Liver (tissue), 9 donors: ENCODE data around the gene ACP6. TPM values are rescaled to one million over a fixed set of nuclear protein-coding genes. Genes with fewer than 3 reads are reported as not detected.
"Not testable (repeated sequence)": the region's sequence is repeated elsewhere in the genome, so short reads cannot be mapped to it uniquely, and the experiment has no call there.

ENCODE experiments used
- DNase-seq: peaks from one replicate; pipeline ENCODE4 v3.0.0-alpha.2; 2017; ENCODE audit warnings: low spot score
- H3K27ac ChIP-seq, 2 donors: one replicate each; pipeline ENCODE4 v1.7.0; 2013; ENCODE audit warnings: inconsistent platforms in 2 of 2, low read length in 2 of 2, control low read depth in 1 of 2, low read depth in 1 of 2, mild to moderate bottlenecking in 1 of 2
- H3K27me3 ChIP-seq, 4 donors: one replicate each; pipeline versions ENCODE4 v1.6.1 to v1.7.0; 2013; ENCODE audit warnings: low read length in 3 of 4, inconsistent platforms in 1 of 4, mild to moderate bottlenecking in 1 of 4, moderate library complexity in 1 of 4; ENCODE audit not compliant: control insufficient read depth in 4 of 4, insufficient read depth in 4 of 4
- H3K36me3 ChIP-seq, 4 donors: one replicate each; pipeline versions ENCODE4 v1.6.1 to v1.7.0; 2013; ENCODE audit warnings: low read length in 3 of 4, mild to moderate bottlenecking in 3 of 4, low read depth in 1 of 4, moderate library complexity in 1 of 4; ENCODE audit not compliant: control insufficient read depth in 4 of 4, insufficient read depth in 3 of 4
- H3K4me1 ChIP-seq, 4 donors: one replicate each; pipeline versions ENCODE4 v1.6.1 to v1.7.0; 2013; ENCODE audit warnings: low read length in 3 of 4, mild to moderate bottlenecking in 3 of 4, moderate library complexity in 1 of 4; ENCODE audit not compliant: control insufficient read depth in 4 of 4, insufficient read depth in 4 of 4
- H3K4me3 ChIP-seq, 3 donors: one replicate each; pipeline versions ENCODE4 v1.6.1 to v1.7.0; 2013; ENCODE audit warnings: low read length in 3 of 3, control low read depth in 1 of 3, low read depth in 1 of 3, mild to moderate bottlenecking in 1 of 3
- H3K9ac ChIP-seq, 2 donors: one replicate each; pipeline ENCODE4 v1.7.0; 2013; ENCODE audit warnings: low read length in 2 of 2, mild to moderate bottlenecking in 2 of 2, moderate library complexity in 2 of 2, control low read depth in 1 of 2, low read depth in 1 of 2
- H3K9me3 ChIP-seq, 4 donors: one replicate each; pipeline versions ENCODE4 v1.6.1 to v1.7.0; 2013; ENCODE audit warnings: low read length in 3 of 4; ENCODE audit not compliant: control insufficient read depth in 4 of 4
- CTCF ChIP-seq: fragments of 150-350 bp; IDR thresholded peaks from 2 replicates; pipeline ENCODE4 v1.5.1; 2017; ENCODE audit warnings: improper control_type of control experiment, low read depth, low read length; ENCODE audit not compliant: missing input control
- EGR1 ChIP-seq, 2 donors: IDR thresholded peaks; 2 replicates each; pipeline ENCODE4 v1.6.1; 2016 to 2018; ENCODE audit warnings: antibody characterized with exemption in 2 of 2, low read depth in 2 of 2
- FOXA1 ChIP-seq: IDR thresholded peaks from 2 replicates; pipeline ENCODE4 v1.6.1; 2016; ENCODE audit warnings: antibody characterized with exemption
- FOXA2 ChIP-seq: IDR thresholded peaks from 2 replicates; pipeline ENCODE4 v1.6.1; 2016; ENCODE audit warnings: antibody characterized with exemption
- GABPA ChIP-seq, 2 donors: IDR thresholded peaks in 1 of 2; conservative IDR thresholded peaks in 1 of 2; 2 replicates each; pipeline ENCODE4 v1.6.1; 2016; ENCODE audit warnings: antibody characterized with exemption in 2 of 2, mild to moderate bottlenecking in 1 of 2, moderate library complexity in 1 of 2
- HNF4A ChIP-seq, 2 donors: conservative IDR thresholded peaks; 2 replicates each; pipeline ENCODE4 v1.6.1; 2016; ENCODE audit warnings: antibody characterized with exemption in 2 of 2, mild to moderate bottlenecking in 2 of 2
- HNF4G ChIP-seq: IDR thresholded peaks from 2 replicates; pipeline ENCODE4 v1.6.1; 2016; ENCODE audit warnings: antibody characterized with exemption
- JUND ChIP-seq, 2 donors: IDR thresholded peaks; 2 replicates each; pipeline ENCODE4 v1.6.1; 2016; ENCODE audit warnings: antibody characterized with exemption in 2 of 2
- MAX ChIP-seq: IDR thresholded peaks from 2 replicates; pipeline ENCODE4 v1.6.1; 2016; ENCODE audit warnings: antibody characterized with exemption
- NR2F2 ChIP-seq: IDR thresholded peaks from 2 replicates; pipeline ENCODE4 v1.6.1; 2016; ENCODE audit warnings: antibody characterized with exemption
- RAD21 ChIP-seq, 2 donors: IDR thresholded peaks; 2 replicates each; pipeline ENCODE4 v1.6.1; 2016; ENCODE audit warnings: antibody characterized with exemption in 2 of 2, mild to moderate bottlenecking in 2 of 2
- RXRA ChIP-seq, 2 donors: IDR thresholded peaks; 2 replicates each; pipeline ENCODE4 v1.6.1; 2017 to 2018; ENCODE audit warnings: antibody characterized with exemption in 2 of 2, mild to moderate bottlenecking in 1 of 2
- SP1 ChIP-seq: IDR thresholded peaks from 2 replicates; pipeline ENCODE4 v1.6.1; 2018; ENCODE audit warnings: antibody characterized with exemption, mild to moderate bottlenecking
- TAF1 ChIP-seq: conservative IDR thresholded peaks from 2 replicates; pipeline ENCODE4 v1.6.1; 2016; ENCODE audit warnings: antibody characterized with exemption, mild to moderate bottlenecking
- YY1 ChIP-seq: IDR thresholded peaks from 2 replicates; pipeline ENCODE4 v1.6.1; 2016; ENCODE audit warnings: antibody characterized with exemption, mild to moderate bottlenecking
- WGBS: extraction: QIAGEN DNeasy Blood & Tissue Kit; methylation state at CpG from one replicate; pipeline ENCODE4 v1.1.7; 2013; 5-methylcytosine and 5-hydroxymethylcytosine counted together
- polyA plus RNA-seq, 2 donors: library from polyadenylated mRNA; stranded (reverse) in 1 of 2; unstranded in 1 of 2; fragments of 200-250 nt in 1 of 2; fragments of >200 nt in 1 of 2; fragmentation: Nextera tagmentation in 1 of 2; extraction: Ambion mirVana in 1 of 2; gene quantifications; one replicate each; pipeline versions ENCODE4 v1.2.1 to v1.2.3, GENCODE V29; 2013 to 2015
- total RNA-seq, 2 donors: library from RNA; depleted of rRNA; stranded (reverse); fragments of >200 nt; gene quantifications; one replicate each; pipeline ENCODE4 v1.2.3, GENCODE V29; 2014
- TF ChIP-seq, protein P1 (sequence below): IDR thresholded peaks from 2 replicates; pipeline ENCODE4 v1.6.1; 2016; ENCODE audit warnings: antibody characterized with exemption
- TF ChIP-seq, protein P2 (sequence below): IDR thresholded peaks from 2 replicates; pipeline ENCODE4 v1.6.1; 2016; ENCODE audit warnings: antibody characterized with exemption, mild to moderate bottlenecking
- TF ChIP-seq, protein P3 (sequence below): IDR thresholded peaks from 2 replicates; pipeline ENCODE4 v1.6.1; 2016; ENCODE audit warnings: antibody characterized with exemption
- donor health status: healthy.
- donor health status: healthy.
- donor health status: healthy.
- donor health status: healthy.
- donor health status: healthy.

Gene ACP6
- total and polyA plus RNA-seq, 4 donors: 4.7 to 18.1 (median 7.9) TPM

DNA sequence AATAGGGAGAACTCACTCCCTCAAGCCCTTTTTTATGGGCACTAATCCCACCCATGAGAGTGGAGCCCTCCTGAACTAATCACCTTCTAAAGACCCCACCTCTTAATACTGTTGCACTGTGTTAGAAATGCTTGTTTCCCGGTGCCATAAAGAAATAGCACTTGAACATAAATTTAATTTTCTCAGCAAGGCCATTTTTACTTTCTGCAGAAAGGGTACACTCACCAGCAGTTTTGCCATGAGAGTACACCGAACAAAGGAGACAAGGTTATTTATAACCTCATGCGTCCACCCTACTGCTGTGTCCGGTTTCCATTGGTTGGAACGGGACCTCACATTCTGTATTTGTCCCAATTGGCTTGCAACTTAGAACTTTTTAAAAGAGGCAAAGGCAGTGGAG, 7.4 kb upstream of the ACP6 start:
- H3K36me3 ChIP-seq, H3K27ac ChIP-seq, DNase-seq, H3K4me1 ChIP-seq, H3K27me3 ChIP-seq, H3K9ac ChIP-seq, H3K4me3 ChIP-seq: not testable (repeated sequence)
- WGBS: 83% methylated on average over 5 of the region's 5 CpGs
- peaks cover 1 to 15% (median 5%) of the 10 kb centered on the region in 4 donors for H3K9me3 ChIP-seq

- Histone ChIP-seq H3K27ac (no peak overlapping the region), H3K36me3 (no peaks in the 10 kb centered on the region), H3K9me3 (peaks cover 0 to 10% (median 2%) of the 10 kb centered on the region in 4 donors), H3K27me3 (no peaks in the 10 kb centered on the region), H3K4me3 (no peak overlapping the region), H3K9ac (no peak overlapping the region), H3K4me1 (no peaks in the 10 kb centered on the region)
- 69% methylated on average over 4 of the region's 4 CpGs for WGBS
- no peak for DNase-seq
- TF ChIP-seq, protein P1, sequence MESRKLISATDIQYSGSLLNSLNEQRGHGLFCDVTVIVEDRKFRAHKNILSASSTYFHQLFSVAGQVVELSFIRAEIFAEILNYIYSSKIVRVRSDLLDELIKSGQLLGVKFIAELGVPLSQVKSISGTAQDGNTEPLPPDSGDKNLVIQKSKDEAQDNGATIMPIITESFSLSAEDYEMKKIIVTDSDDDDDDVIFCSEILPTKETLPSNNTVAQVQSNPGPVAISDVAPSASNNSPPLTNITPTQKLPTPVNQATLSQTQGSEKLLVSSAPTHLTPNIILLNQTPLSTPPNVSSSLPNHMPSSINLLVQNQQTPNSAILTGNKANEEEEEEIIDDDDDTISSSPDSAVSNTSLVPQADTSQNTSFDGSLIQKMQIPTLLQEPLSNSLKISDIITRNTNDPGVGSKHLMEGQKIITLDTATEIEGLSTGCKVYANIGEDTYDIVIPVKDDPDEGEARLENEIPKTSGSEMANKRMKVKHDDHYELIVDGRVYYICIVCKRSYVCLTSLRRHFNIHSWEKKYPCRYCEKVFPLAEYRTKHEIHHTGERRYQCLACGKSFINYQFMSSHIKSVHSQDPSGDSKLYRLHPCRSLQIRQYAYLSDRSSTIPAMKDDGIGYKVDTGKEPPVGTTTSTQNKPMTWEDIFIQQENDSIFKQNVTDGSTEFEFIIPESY: no peak
- TF ChIP-seq FOXA1 (no peak), JUND (IDR thresholded peaks at IDR 0.05) (no peak), HNF4G (no peak), MAX (no peak), YY1 (no peak), GABPA (IDR thresholded peaks at IDR 0.05 in 1 of 2, conservative IDR thresholded peaks at IDR 0.05 in 1 of 2) (no peak), NR2F2 (no peak), HNF4A (conservative IDR thresholded peaks at IDR 0.05) (no peak), FOXA2 (no peak), RXRA (IDR thresholded peaks at IDR 0.05) (no peak), EGR1 (IDR thresholded peaks at IDR 0.05; ENCODE audit: low read depth in 2 of 2) (no peak), CTCF (no peak), TAF1 (no peak), SP1 (no peak), RAD21 (IDR thresholded peaks at IDR 0.05) (no peak)
- TF ChIP-seq, protein P2, sequence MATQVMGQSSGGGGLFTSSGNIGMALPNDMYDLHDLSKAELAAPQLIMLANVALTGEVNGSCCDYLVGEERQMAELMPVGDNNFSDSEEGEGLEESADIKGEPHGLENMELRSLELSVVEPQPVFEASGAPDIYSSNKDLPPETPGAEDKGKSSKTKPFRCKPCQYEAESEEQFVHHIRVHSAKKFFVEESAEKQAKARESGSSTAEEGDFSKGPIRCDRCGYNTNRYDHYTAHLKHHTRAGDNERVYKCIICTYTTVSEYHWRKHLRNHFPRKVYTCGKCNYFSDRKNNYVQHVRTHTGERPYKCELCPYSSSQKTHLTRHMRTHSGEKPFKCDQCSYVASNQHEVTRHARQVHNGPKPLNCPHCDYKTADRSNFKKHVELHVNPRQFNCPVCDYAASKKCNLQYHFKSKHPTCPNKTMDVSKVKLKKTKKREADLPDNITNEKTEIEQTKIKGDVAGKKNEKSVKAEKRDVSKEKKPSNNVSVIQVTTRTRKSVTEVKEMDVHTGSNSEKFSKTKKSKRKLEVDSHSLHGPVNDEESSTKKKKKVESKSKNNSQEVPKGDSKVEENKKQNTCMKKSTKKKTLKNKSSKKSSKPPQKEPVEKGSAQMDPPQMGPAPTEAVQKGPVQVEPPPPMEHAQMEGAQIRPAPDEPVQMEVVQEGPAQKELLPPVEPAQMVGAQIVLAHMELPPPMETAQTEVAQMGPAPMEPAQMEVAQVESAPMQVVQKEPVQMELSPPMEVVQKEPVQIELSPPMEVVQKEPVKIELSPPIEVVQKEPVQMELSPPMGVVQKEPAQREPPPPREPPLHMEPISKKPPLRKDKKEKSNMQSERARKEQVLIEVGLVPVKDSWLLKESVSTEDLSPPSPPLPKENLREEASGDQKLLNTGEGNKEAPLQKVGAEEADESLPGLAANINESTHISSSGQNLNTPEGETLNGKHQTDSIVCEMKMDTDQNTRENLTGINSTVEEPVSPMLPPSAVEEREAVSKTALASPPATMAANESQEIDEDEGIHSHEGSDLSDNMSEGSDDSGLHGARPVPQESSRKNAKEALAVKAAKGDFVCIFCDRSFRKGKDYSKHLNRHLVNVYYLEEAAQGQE: no peak
- TF ChIP-seq, protein P3, sequence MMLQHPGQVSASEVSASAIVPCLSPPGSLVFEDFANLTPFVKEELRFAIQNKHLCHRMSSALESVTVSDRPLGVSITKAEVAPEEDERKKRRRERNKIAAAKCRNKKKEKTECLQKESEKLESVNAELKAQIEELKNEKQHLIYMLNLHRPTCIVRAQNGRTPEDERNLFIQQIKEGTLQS: no peak
These were observed 6.2 kb upstream of the ACP6 start for GRCh38 chr1:147676311-147677085.
